Smooth muscle cell (in vitro differentiated cells): ENCODE results near the gene COL12A1. TPM values are rescaled to one million over a fixed set of nuclear protein-coding genes. Genes with fewer than 3 reads are reported as not detected.

Experiments used
- DNase-seq: peaks from one replicate; lab custom pipeline; 2025; ENCODE audit not compliant: unreplicated experiment; lab: John Stamatoyannopoulos, UW
- H2AFZ ChIP-seq: fragments of 200-600 bp; sonication (generic); 2 replicates; pipeline ENCODE4 v1.6.0; 2016; ENCODE audit warnings: antibody characterized with exemption, low read depth, mild to moderate bottlenecking
- H3F3A ChIP-seq: fragments of 200-600 bp; sonication (generic); 2 replicates; pipeline ENCODE4 v1.6.0; 2017; ENCODE audit warnings: antibody characterized with exemption, low read depth
- H3K27ac ChIP-seq: fragments of 200-600 bp; sonication (generic); 2 replicates; pipeline ENCODE4 v1.5.1; 2016; ENCODE audit warnings: low read depth, mild to moderate bottlenecking
- H3K27me3 ChIP-seq: fragments of 200-600 bp; sonication (generic); 2 replicates; pipeline ENCODE4 v1.6.1; 2016; ENCODE audit warnings: low read depth, mild to moderate bottlenecking
- H3K36me3 ChIP-seq: fragments of 200-600 bp; sonication (generic); 2 replicates; pipeline ENCODE4 v1.5.1; 2016; ENCODE audit warnings: low read depth
- H3K4me1 ChIP-seq: fragments of 200-600 bp; sonication (generic); 2 replicates; pipeline ENCODE4 v1.5.1; 2016; ENCODE audit warnings: low read depth
- H3K4me2 ChIP-seq: fragments of 200-600 bp; sonication (generic); 2 replicates; pipeline ENCODE4 v1.6.0; 2016; ENCODE audit warnings: mild to moderate bottlenecking
- H3K4me3 ChIP-seq: fragments of 200-600 bp; sonication (generic); 2 replicates; pipeline ENCODE4 v1.5.1; 2016; ENCODE audit warnings: mild to moderate bottlenecking
- H3K79me2 ChIP-seq: fragments of 200-600 bp; sonication (generic); 2 replicates; pipeline ENCODE4 v1.6.0; 2016; ENCODE audit warnings: low read depth, mild to moderate bottlenecking
- H3K9ac ChIP-seq: fragments of 200-600 bp; sonication (generic); 2 replicates; pipeline ENCODE4 v1.6.0; 2016; ENCODE audit warnings: low read depth
- H3K9me3 ChIP-seq: fragments of 200-600 bp; sonication (generic); replicated peaks from 2 replicates; pipeline ENCODE4 v1.5.1; 2016; ENCODE audit warnings: low read depth
- H4K20me1 ChIP-seq: fragments of 200-600 bp; sonication (generic); 2 replicates; pipeline ENCODE4 v1.6.0; 2016; ENCODE audit warnings: low read depth
- whole genome bisulfite sequencing: methylation state at CpG from one replicate; pipeline ENCODE4 v1.1.7; 2016; ENCODE audit warnings: low lambda C conversion rate; 5-methylcytosine and 5-hydroxymethylcytosine counted together
- polyA plus RNA-seq: library from polyadenylated mRNA; unstranded; fragments of >200 nt; fragmentation: Nextera tagmentation; extraction: Ambion mirVana; gene quantifications from 2 replicates; pipeline ENCODE4 v1.2.1, GENCODE V29; 2016
- total RNA-seq: library from RNA; depleted of rRNA; stranded (reverse); fragments of >200 nt; gene quantifications from 2 replicates; pipeline ENCODE4 v1.2.3, GENCODE V29; 2014
- TF ChIP-seq, protein P1 (sequence below): fragments of 200-600 bp; sonication (generic); IDR thresholded peaks from 2 replicates; pipeline ENCODE4 v1.5.1; 2017; ENCODE audit warnings: borderline replicate concordance, mild to moderate bottlenecking, antibody characterized with exemption; ENCODE audit not compliant: insufficient read depth, poor library complexity, severe bottlenecking

The COL12A1 gene
- total and polyA plus RNA-seq, 2 experiments from 2014 or later: 44.2 to 154 TPM

DNA sequence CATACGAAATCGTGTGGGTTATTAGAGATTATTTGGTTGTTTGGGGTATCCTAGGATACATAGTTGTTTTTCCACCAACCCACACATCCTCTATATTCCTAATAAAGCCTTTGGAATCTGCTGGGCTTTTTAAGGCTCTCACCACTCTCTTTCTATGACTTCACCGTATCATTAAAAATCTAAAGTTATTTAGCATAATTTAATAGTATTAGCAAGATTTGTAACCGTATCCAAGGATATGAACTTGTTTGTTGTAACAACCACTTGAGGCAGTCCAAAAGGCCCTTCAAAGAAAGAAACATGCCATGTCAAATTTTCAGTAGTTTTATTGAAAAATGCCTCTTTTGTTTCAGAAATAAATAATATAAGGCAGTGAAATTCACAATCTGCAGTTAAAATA, 121.8 kb downstream of the COL12A1 start:
- Histone ChIP-seq H3K27me3 (peaks cover 45% of the 10 kb centered on the region), H3K4me2 (no peak overlapping the region), H3K79me2 (no peaks in the 10 kb centered on the region), H3K36me3 (no peaks in the 10 kb centered on the region), H3F3A (no peaks in the 10 kb centered on the region), H3K9ac (no peak overlapping the region), H3K4me3 (no peak overlapping the region), H3K9me3 (no peaks in the 10 kb centered on the region), H3K27ac (no peak overlapping the region), H4K20me1 (no peaks in the 10 kb centered on the region), H2AFZ (no peak overlapping the region), H3K4me1 (no peaks in the 10 kb centered on the region)
- WGBS: 88% methylated on average over 4 of the region's 4 CpGs
- TF ChIP-seq, protein P1, sequence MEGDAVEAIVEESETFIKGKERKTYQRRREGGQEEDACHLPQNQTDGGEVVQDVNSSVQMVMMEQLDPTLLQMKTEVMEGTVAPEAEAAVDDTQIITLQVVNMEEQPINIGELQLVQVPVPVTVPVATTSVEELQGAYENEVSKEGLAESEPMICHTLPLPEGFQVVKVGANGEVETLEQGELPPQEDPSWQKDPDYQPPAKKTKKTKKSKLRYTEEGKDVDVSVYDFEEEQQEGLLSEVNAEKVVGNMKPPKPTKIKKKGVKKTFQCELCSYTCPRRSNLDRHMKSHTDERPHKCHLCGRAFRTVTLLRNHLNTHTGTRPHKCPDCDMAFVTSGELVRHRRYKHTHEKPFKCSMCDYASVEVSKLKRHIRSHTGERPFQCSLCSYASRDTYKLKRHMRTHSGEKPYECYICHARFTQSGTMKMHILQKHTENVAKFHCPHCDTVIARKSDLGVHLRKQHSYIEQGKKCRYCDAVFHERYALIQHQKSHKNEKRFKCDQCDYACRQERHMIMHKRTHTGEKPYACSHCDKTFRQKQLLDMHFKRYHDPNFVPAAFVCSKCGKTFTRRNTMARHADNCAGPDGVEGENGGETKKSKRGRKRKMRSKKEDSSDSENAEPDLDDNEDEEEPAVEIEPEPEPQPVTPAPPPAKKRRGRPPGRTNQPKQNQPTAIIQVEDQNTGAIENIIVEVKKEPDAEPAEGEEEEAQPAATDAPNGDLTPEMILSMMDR: no peak
- DNase-seq: no peak

DNA sequence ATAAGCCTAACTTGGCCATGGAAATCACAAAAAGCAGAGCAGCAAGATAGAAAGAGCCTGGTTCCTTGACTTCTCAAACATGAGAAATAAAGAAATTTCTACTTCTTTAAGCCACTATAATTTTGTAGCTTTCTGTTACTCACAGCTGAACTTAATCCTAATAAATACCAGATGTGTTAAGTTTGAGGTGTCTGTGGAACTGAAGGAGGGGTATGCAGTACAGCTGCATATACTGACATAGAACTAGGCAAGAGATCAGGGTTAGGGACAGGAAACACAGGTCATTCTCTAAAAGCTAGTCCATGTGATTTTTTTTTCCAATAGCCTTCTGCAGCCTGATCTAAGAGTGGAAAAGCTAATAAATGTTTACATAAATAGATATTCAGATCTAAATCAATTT, 123.9 kb downstream of the COL12A1 start:
- peaks cover 59% of the 10 kb centered on the region for H3K27me3 ChIP-seq
- H3K27ac ChIP-seq: no peak overlapping the region
- TF ChIP-seq, protein P1: no peak
- H3F3A ChIP-seq: no peaks in the 10 kb centered on the region
- H3K4me2 ChIP-seq: no peak overlapping the region
- H3K9ac ChIP-seq: no peak overlapping the region
- no peak overlapping the region for H2AFZ ChIP-seq
- no peaks in the 10 kb centered on the region for H3K9me3 ChIP-seq
- H3K36me3 ChIP-seq: no peaks in the 10 kb centered on the region
- H3K4me1 ChIP-seq: peaks cover 6% of the 10 kb centered on the region
- no peaks in the 10 kb centered on the region for H4K20me1 ChIP-seq
- no peaks in the 10 kb centered on the region for H3K79me2 ChIP-seq
- no peak overlapping the region for H3K4me3 ChIP-seq
- no peak for DNase-seq

DNA sequence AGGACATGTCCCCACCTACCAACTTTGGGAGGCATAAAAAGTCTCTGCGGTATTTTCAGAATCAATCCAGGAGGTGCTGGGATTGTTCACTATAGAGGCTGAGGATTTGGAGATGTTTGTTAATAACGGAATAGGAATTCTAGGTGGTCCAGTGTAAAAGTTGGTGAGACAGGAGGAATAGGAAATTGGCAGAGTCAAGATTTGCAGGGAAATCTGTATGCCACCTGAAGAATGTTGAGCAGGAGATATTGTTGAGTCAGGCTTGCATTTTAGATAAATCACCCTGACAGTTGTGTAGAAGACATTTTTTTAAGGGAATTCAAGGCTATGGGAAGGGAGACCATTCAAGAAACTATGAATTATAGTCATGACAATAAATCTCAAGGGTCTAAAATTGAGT, 124.8 kb downstream of the COL12A1 start:
- no peak overlapping the region for H3K27ac ChIP-seq
- TF ChIP-seq, protein P1: no peak
- 94% methylated on average over 2 of the region's 2 CpGs for WGBS
- H3K4me1 ChIP-seq: peaks cover 6% of the 10 kb centered on the region
- no peak overlapping the region for H3K9ac ChIP-seq
- H3K79me2 ChIP-seq: no peaks in the 10 kb centered on the region
- no peaks in the 10 kb centered on the region for H3K36me3 ChIP-seq
- no peaks in the 10 kb centered on the region for H3F3A ChIP-seq
- no peaks in the 10 kb centered on the region for H4K20me1 ChIP-seq
- DNase-seq: no peak
- H3K27me3 ChIP-seq: peaks cover 60% of the 10 kb centered on the region
- H2AFZ ChIP-seq: no peak overlapping the region
- no peak overlapping the region for H3K4me2 ChIP-seq
- no peak overlapping the region for H3K4me3 ChIP-seq
- no peaks in the 10 kb centered on the region for H3K9me3 ChIP-seq

DNA sequence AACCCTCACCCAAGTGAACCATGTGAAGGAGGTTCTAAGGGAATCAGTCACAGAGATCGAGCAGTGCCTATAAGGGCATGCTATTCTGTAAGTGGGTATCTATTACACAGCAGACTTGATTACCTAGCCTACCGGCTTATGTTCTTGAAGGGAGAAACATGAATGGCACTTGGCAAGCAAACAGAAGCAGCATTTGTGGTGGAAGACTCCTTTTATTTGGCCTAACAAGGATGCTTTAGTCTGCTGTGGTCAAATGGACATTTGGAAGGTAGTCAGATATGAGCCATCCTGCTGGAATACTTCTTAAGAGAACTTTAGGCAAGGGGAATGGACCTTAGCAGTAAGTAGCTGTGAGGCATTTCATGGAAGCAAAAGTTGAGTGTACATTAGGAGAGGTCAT, 126.3 kb downstream of the COL12A1 start:
- Histone ChIP-seq H3K27ac (no peak overlapping the region), H3F3A (no peaks in the 10 kb centered on the region), H3K4me2 (no peak overlapping the region), H3K9ac (no peak overlapping the region), H3K4me3 (no peak overlapping the region), H3K4me1 (peaks cover 6% of the 10 kb centered on the region), H3K9me3 (no peaks in the 10 kb centered on the region), H3K36me3 (no peaks in the 10 kb centered on the region), H4K20me1 (no peaks in the 10 kb centered on the region), H3K79me2 (no peaks in the 10 kb centered on the region), H2AFZ (no peak overlapping the region), H3K27me3 (peaks cover 55% of the 10 kb centered on the region)
- WGBS: 87% methylated on average over 2 of the region's 2 CpGs
- TF ChIP-seq, protein P1: no peak
- DNase-seq: no peak
